Left hindlimb (tissue), 1 donor: ENCODE results near the gene ZFAND3.

ENCODE experiments used
- DNase-seq: peaks from one replicate; pipeline ENCODE4 v3.0.0-alpha.2; 2018

ZFAND3 gene

GRCh38 chr6:37897818-37898515 lies 78.4 kb downstream of the ZFAND3 start:
- no peak for DNase-seq

GRCh38 chr6:37903351-37904340 lies 84.1 kb downstream of the ZFAND3 start:
- DNase-seq, result no peak

GRCh38 chr6:37904590-37904989 lies 85.1 kb downstream of the ZFAND3 start:
- DNase-seq, result no peak

- no peak for DNase-seq
Measured at GRCh38 chr6:37906121-37906520, 86.6 kb downstream of the ZFAND3 start.

GRCh38 chr6:37910998-37911397 lies 91.5 kb downstream of the ZFAND3 start:
- DNase-seq, result no peak

GRCh38 chr6:37913210-37913609 lies 93.7 kb downstream of the ZFAND3 start:
- no peak for DNase-seq

GRCh38 chr6:37915463-37915862 lies 95.9 kb downstream of the ZFAND3 start:
- no peak for DNase-seq

- DNase-seq, result no peak
Measured at GRCh38 chr6:37916149-37916548, 96.6 kb downstream of the ZFAND3 start.

GRCh38 chr6:37916675-37917074 lies 97.1 kb downstream of the ZFAND3 start:
- no peak for DNase-seq

- no peak for DNase-seq
Measured at GRCh38 chr6:37917566-37917965, 98.0 kb downstream of the ZFAND3 start.

- no peak for DNase-seq
Measured at GRCh38 chr6:37919417-37920157, 100.1 kb downstream of the ZFAND3 start.

GRCh38 chr6:37920667-37921066 lies 101.1 kb downstream of the ZFAND3 start:
- no peak for DNase-seq

GRCh38 chr6:37922563-37922962 lies 103.0 kb downstream of the ZFAND3 start:
- no peak for DNase-seq

GRCh38 chr6:37923514-37923913 lies 104.0 kb downstream of the ZFAND3 start:
- no peak for DNase-seq

GRCh38 chr6:37926661-37927060 lies 107.1 kb downstream of the ZFAND3 start:
- no peak for DNase-seq

GRCh38 chr6:37928217-37928616 lies 108.7 kb downstream of the ZFAND3 start:
- DNase-seq, result no peak

- no peak for DNase-seq
Measured at GRCh38 chr6:37930288-37930971, 110.9 kb downstream of the ZFAND3 start.

GRCh38 chr6:37931066-37931465 lies 111.5 kb downstream of the ZFAND3 start:
- DNase-seq, result no peak

- DNase-seq, result no peak
Measured at GRCh38 chr6:37934276-37934675, 114.7 kb downstream of the ZFAND3 start.

GRCh38 chr6:37936150-37936549 lies 116.6 kb downstream of the ZFAND3 start:
- no peak for DNase-seq

GRCh38 chr6:37936906-37937305 lies 117.4 kb downstream of the ZFAND3 start:
- DNase-seq, result no peak

- DNase-seq, result no peak
Measured at GRCh38 chr6:37938909-37939308, 119.4 kb downstream of the ZFAND3 start.
